K562 (cell line): ENCODE measurements around the gene NRF1. TPM values are rescaled to one million over a fixed set of nuclear protein-coding genes. Genes with fewer than 3 reads are reported as not detected.

ENCODE experiments used
- ATAC-seq: fragments of 200-7000 bp; cut with Tn5 transposase; 3 replicates; pipeline ENCODE4 v1.9.1; 2020; ENCODE audit warnings: moderate library complexity
- BruUV-seq: library from RNA; stranded (reverse); fragments of 400-500 nt; replicated peaks from 2 replicates; lab custom pipeline; 2021; lab: Mats Ljungman, UMichigan
- CTCF ChIA-PET: fragments of 300-600 bp; formaldehyde crosslinking; extraction: SDS; loops from one replicate; lab custom pipeline; 2021; ENCODE audit warnings: low intra/inter-chr PET ratio; lab: Yijun Ruan, JAX
- POLR2A ChIA-PET: fragments of 300-600, 350-650 bp; sonication (Branson Sonifier 250); formaldehyde crosslinking; extraction: SDS; loops from one replicate; lab custom pipeline; 2021; ENCODE audit warnings: antibody characterized with exemption, inconsistent platforms; lab: Yijun Ruan, JAX
- DNase-seq, 4 experiments: peaks; one replicate each; pipeline versions ENCODE4 v3.0.0 to v3.0.0-alpha.2; 2011 to 2018; ENCODE audit warnings: low spot score in 3 of 4, mixed read lengths in 3 of 4; ENCODE audit errors: extremely low read depth in 1 of 4
- FAIRE-seq: peaks from 2 replicates; lab custom pipeline; 2011; peaks lifted over from hg19 to GRCh38; lab: Jason Lieb, UNC
- H2AFZ ChIP-seq: 2 replicates; pipeline ENCODE4 v1.6.0; 2011; ENCODE audit warnings: low read depth, low read length, control low read depth, inconsistent platforms
- H3K27ac ChIP-seq: fragments of 200-600 bp; 3 replicates; pipeline ENCODE4 v1.8.0; 2011; ENCODE audit warnings: low read depth, mild to moderate bottlenecking, control low read depth, inconsistent platforms, low read length, moderate library complexity, mixed read lengths; ENCODE audit errors: extremely low read depth
- H3K27me3 ChIP-seq, 2 experiments: fragments of 300-600 bp in 1 of 2; 2 replicates in 1 of 2; 3 replicates in 1 of 2; pipeline versions ENCODE4 v1.6.0 to v1.8.0; 2011; ENCODE audit warnings: inconsistent platforms in 2 of 2, low read length in 2 of 2, mild to moderate bottlenecking in 1 of 2, mixed read lengths in 1 of 2, moderate library complexity in 1 of 2; ENCODE audit not compliant: control insufficient read depth in 2 of 2, insufficient read depth in 2 of 2
- H3K36me3 ChIP-seq: fragments of 300-600 bp; 3 replicates; pipeline ENCODE4 v1.8.0; 2011; ENCODE audit warnings: mild to moderate bottlenecking, low read length, inconsistent platforms; ENCODE audit not compliant: control insufficient read depth, insufficient read depth
- H3K4me1 ChIP-seq, 2 experiments: fragments of 200-600 bp in 1 of 2; replicated peaks in 1 of 2; 2 replicates in 1 of 2; 3 replicates in 1 of 2; pipeline versions ENCODE4 v1.5.1 to v1.8.0; 2011; ENCODE audit warnings: inconsistent platforms in 2 of 2, low read length in 2 of 2, mild to moderate bottlenecking in 1 of 2, mixed read lengths in 1 of 2, moderate library complexity in 1 of 2; ENCODE audit not compliant: control insufficient read depth in 2 of 2, insufficient read depth in 2 of 2
- H3K4me2 ChIP-seq: 2 replicates; pipeline ENCODE4 v1.6.1; 2011; ENCODE audit warnings: low read length, control low read depth, inconsistent platforms, mixed read lengths; ENCODE audit not compliant: insufficient read depth
- H3K4me3 ChIP-seq: fragments of 200-600 bp; sonication (generic), shearing (Covaris generic); 2 replicates; pipeline ENCODE4 v1.5.1; 2016; ENCODE audit warnings: control low read depth, inconsistent platforms
- H3K79me2 ChIP-seq: fragments of 200-600 bp; 3 replicates; pipeline ENCODE4 v1.8.0; 2011; ENCODE audit warnings: low read length, inconsistent platforms; ENCODE audit not compliant: control insufficient read depth, insufficient read depth
- H3K9ac ChIP-seq, 2 experiments: 2 replicates each; pipeline versions ENCODE4 v1.6.0 to v1.6.1; 2011; ENCODE audit warnings: low read depth in 2 of 2, low read length in 2 of 2, control low read depth in 1 of 2, inconsistent platforms in 1 of 2, mild to moderate bottlenecking in 1 of 2, mixed read lengths in 1 of 2; ENCODE audit not compliant: insufficient read depth in 1 of 2
- H3K9me1 ChIP-seq: one replicate; pipeline ENCODE4 v1.6.0; 2011; ENCODE audit warnings: inconsistent platforms, mild to moderate bottlenecking, low read length, moderate library complexity; ENCODE audit not compliant: control insufficient read depth, insufficient read depth
- H3K9me3 ChIP-seq: replicated peaks from 2 replicates; pipeline ENCODE4 v1.5.1; 2011; ENCODE audit warnings: low read depth, low read length, inconsistent platforms; ENCODE audit not compliant: control insufficient read depth, insufficient read depth
- H4K20me1 ChIP-seq: replicated peaks from 2 replicates; pipeline ENCODE4 v1.6.1; 2011; ENCODE audit warnings: low read length, inconsistent platforms, mixed read lengths; ENCODE audit not compliant: control insufficient read depth, insufficient read depth
- CEBPB ChIP-seq: fragments of 450-650 bp; IDR thresholded peaks from 2 replicates; pipeline ENCODE4 v1.6.1; 2016; ENCODE audit warnings: missing genetic modification characterization, missing compliant biosample characterization
- CEBPG ChIP-seq, 3 experiments: fragments of 200-800 bp in 1 of 3; sonication (Bioruptor generic) in 1 of 3; sonication (generic) in 1 of 3; formaldehyde crosslinking in 1 of 3; IDR thresholded peaks in 2 of 3; conservative IDR thresholded peaks in 1 of 3; 2 replicates each; pipeline versions ENCODE4 v1.6.1 to v1.8.0; 2016 to 2022; ENCODE audit warnings: missing compliant biosample characterization in 2 of 3, missing genetic modification characterization in 2 of 3, mild to moderate bottlenecking in 1 of 3, missing genetic modification reagents in 1 of 3
- DNMT1 ChIP-seq: fragments of 450-650 bp; IDR thresholded peaks from 2 replicates; pipeline ENCODE4 v1.6.1; 2016; ENCODE audit warnings: antibody characterized with exemption, mild to moderate bottlenecking
- GATA2 ChIP-seq: sonication (generic); formaldehyde crosslinking; IDR thresholded peaks from 2 replicates; pipeline ENCODE4 v1.4.0; 2020; ENCODE audit warnings: mild to moderate bottlenecking, missing genetic modification reagents
- RBM25 ChIP-seq: fragments of 200-400 bp; formaldehyde crosslinking; IDR thresholded peaks from 2 replicates; pipeline ENCODE4 v1.6.1; 2018; ENCODE audit warnings: low read length, low read depth, moderate library complexity; ENCODE audit not compliant: severe bottlenecking
- SMAD4 ChIP-seq: fragments of 250-450 bp; sonication (Bioruptor Pico); conservative IDR thresholded peaks from 2 replicates; pipeline ENCODE4 v1.8.0; 2021; ENCODE audit warnings: inconsistent platforms, mild to moderate bottlenecking, moderate library complexity
- SRSF3 ChIP-seq: fragments of 200-400 bp; formaldehyde crosslinking; IDR thresholded peaks from 2 replicates; pipeline ENCODE4 v1.6.1; 2016; ENCODE audit warnings: mild to moderate bottlenecking, low read length, moderate library complexity; ENCODE audit not compliant: insufficient read depth
- ZKSCAN1 ChIP-seq: fragments of 150-350 bp; IDR thresholded peaks from 2 replicates; pipeline ENCODE4 v1.6.1; 2016; ENCODE audit warnings: low read depth, low read length
- ZNF280A ChIP-seq: fragments of 450-650 bp; IDR thresholded peaks from 2 replicates; pipeline ENCODE4 v1.6.1; 2018; ENCODE audit warnings: mild to moderate bottlenecking, low read depth; ENCODE audit not compliant: partially characterized antibody
- ZSCAN32 ChIP-seq: fragments of 450-650 bp; formaldehyde crosslinking; IDR thresholded peaks from 2 replicates; pipeline ENCODE4 v1.4.0; 2020; ENCODE audit warnings: mild to moderate bottlenecking, moderate library complexity
- WGBS: fragments of 100-300 bp; shearing (Covaris generic); methylation state at CpG from one replicate; pipeline ENCODE4 v1.1.6; 2016; ENCODE audit warnings: low coverage, mixed read lengths; ENCODE audit not compliant: insufficient coverage; ENCODE audit errors: missing lambda C conversion rate; 5-methylcytosine and 5-hydroxymethylcytosine counted together
- in situ Hi-C: fragments of 300-500 bp; cut with MboI; formaldehyde crosslinking; loops from 4 replicates; pipeline ENCODE4 v1.15.0; 2018; ENCODE audit warnings: inconsistent platforms, mixed read lengths
- intact Hi-C: fragments of 100-400 bp; cut with micrococcal nuclease; formaldehyde crosslinking; loops from 2 replicates; pipeline ENCODE4 v1.14.2; 2022
- polyA plus RNA-seq, 8 experiments: library from polyadenylated mRNA; depleted of rRNA in 4 of 8; stranded (reverse) in 5 of 8; unstranded in 3 of 8; fragments of >200 nt; fragmentation: Nextera tagmentation in 2 of 8; fragmentation: Illumina TruSeq in 1 of 8; extraction: Ambion mirVana in 2 of 8; extraction: Trizol in 1 of 8; gene quantifications; 2 replicates each; pipeline versions ENCODE4 v1.2.1 to v1.2.3, GENCODE V29; 2011 to 2014; ENCODE audit warnings: inconsistent platforms in 1 of 8, missing spikeins in 1 of 8
- total RNA-seq, 7 experiments: library from RNA; depleted of rRNA in 6 of 7; stranded (reverse); fragments of >200 nt in 6 of 7; fragmentation: Illumina TruSeq in 2 of 7; extraction: Trizol in 2 of 7; gene quantifications; 2 replicates each; pipeline versions ENCODE4 v1.2.1 to v1.2.3, GENCODE V29; 2011 to 2021; ENCODE audit warnings: low replicate concordance in 1 of 7
- TF ChIP-seq, protein P1 (sequence below): fragments of 450-650 bp; formaldehyde crosslinking; IDR thresholded peaks from 2 replicates; pipeline ENCODE4 v1.4.0; 2022; ENCODE audit warnings: mild to moderate bottlenecking, moderate library complexity
- TF ChIP-seq, protein P2 (sequence below): fragments of 450-650 bp; IDR thresholded peaks from 2 replicates; pipeline ENCODE4 v1.6.1; 2016; ENCODE audit warnings: missing biosample characterization, missing genetic modification characterization

NRF1 gene
- total and polyA plus RNA-seq, 9 of the 15 experiments (the other 6 are each of a cell fraction or from before 2014, with no cell fraction given): 8.6 to 28.8 (median 20.3) TPM

DNA sequence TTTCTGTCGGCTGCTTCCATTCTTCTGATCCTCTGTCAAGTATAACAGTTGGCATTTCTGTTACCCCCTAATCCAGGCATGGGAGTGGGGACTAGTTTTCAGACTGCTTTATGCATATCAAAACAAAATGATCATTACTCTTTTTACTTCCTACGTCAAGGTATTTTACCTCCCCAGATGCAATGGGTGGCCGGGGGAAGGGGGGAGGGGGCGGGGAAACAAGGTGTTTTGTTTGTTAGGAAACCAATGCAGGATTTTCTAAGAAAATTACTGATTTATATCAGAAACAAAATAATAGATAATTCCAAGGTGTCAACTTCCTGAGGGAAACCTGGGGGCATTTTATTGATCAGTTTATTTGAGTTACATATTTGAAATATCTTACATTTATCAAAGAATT, 66.3 kb downstream of the NRF1 start:
- H4K20me1 ChIP-seq: no peaks in the 10 kb centered on the region
- DNase-seq (peak in 2 of 4 experiments; percentile 52 to 55), ATAC-seq (no peak), FAIRE-seq (no peak)
- peaks cover 19% of the 10 kb centered on the region for H3K36me3 ChIP-seq
- no peak overlapping the region for H3K4me3 ChIP-seq
- CTCF ChIA-PET: no interaction called here
- H3K9me3 ChIP-seq: peaks cover 11% of the 10 kb centered on the region
- H2AFZ ChIP-seq: no peak overlapping the region
- H3K27ac ChIP-seq: no peak overlapping the region
- WGBS: 78% methylated on average over 4 of the region's 4 CpGs
- H3K9ac ChIP-seq: no peak overlapping the region
- intact Hi-C loops: no loop called here
- H3K27me3 ChIP-seq: no peaks in the 10 kb centered on the region
- H3K4me2 ChIP-seq: no peak overlapping the region
- in situ Hi-C loops: no loop called here
- no TSS peak for BruUV-seq
- no peaks in the 10 kb centered on the region for H3K9me1 ChIP-seq
- no peaks in the 10 kb centered on the region for H3K79me2 ChIP-seq
- TF ChIP-seq ZKSCAN1 (no peak), ZNF280A (no peak), RBM25 (no peak), SRSF3 (no peak)
- H3K4me1 ChIP-seq: peaks cover 0 to 3% of the 10 kb centered on the region in 2 experiments; a peak in 1 of 5 replicates
- POLR2A ChIA-PET: no interaction called here

GRCh38 chr7:129678606-129679005, 67.1 kb downstream of the NRF1 start:
- ATAC-seq (no peak), FAIRE-seq (no peak), DNase-seq (no peak)
- Histone ChIP-seq H3K9me1 (no peaks in the 10 kb centered on the region), H4K20me1 (no peaks in the 10 kb centered on the region), H3K27ac (no peak overlapping the region), H3K9me3 (peaks cover 9% of the 10 kb centered on the region), H3K79me2 (no peaks in the 10 kb centered on the region), H3K36me3 (peaks cover 15% of the 10 kb centered on the region), H3K27me3 (no peaks in the 10 kb centered on the region), H3K4me1 (peaks cover 0 to 3% of the 10 kb centered on the region in 2 experiments; a peak in 1 of 5 replicates), H2AFZ (no peak overlapping the region), H3K4me2 (no peak overlapping the region), H3K9ac (no peak overlapping the region), H3K4me3 (no peak overlapping the region)
- intact Hi-C loops: no loop called here
- in situ Hi-C loops: no loop called here
- BruUV-seq: TSS peak; percentile 30
- ChIA-PET CTCF (no interaction called here), POLR2A (no interaction called here)
- TF ChIP-seq ZSCAN32: peak; percentile 84
- TF ChIP-seq GATA2 (CRISPR knock-in tag): no peak
- TF ChIP-seq, protein P1, sequence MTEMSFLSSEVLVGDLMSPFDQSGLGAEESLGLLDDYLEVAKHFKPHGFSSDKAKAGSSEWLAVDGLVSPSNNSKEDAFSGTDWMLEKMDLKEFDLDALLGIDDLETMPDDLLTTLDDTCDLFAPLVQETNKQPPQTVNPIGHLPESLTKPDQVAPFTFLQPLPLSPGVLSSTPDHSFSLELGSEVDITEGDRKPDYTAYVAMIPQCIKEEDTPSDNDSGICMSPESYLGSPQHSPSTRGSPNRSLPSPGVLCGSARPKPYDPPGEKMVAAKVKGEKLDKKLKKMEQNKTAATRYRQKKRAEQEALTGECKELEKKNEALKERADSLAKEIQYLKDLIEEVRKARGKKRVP (CRISPR knock-in tag): peak; percentile 73
- no peak for TF ChIP-seq DNMT1
- peak; percentile 69 for TF ChIP-seq CEBPB (tag)
- TF ChIP-seq CEBPG (CRISPR knock-in tag; IDR thresholded peaks at IDR 0.05): no peak
- TF ChIP-seq CEBPG (tag; conservative IDR thresholded peaks at IDR 0.05 in 1 of 2, IDR thresholded peaks at IDR 0.05 in 1 of 2): peak; percentile 93 to 94
- 0 out of 2 replicates have a peak, but pooled peaks have one; percentile 23 for TF ChIP-seq SMAD4 (CRISPR knock-in tag)
- TF ChIP-seq, protein P2, sequence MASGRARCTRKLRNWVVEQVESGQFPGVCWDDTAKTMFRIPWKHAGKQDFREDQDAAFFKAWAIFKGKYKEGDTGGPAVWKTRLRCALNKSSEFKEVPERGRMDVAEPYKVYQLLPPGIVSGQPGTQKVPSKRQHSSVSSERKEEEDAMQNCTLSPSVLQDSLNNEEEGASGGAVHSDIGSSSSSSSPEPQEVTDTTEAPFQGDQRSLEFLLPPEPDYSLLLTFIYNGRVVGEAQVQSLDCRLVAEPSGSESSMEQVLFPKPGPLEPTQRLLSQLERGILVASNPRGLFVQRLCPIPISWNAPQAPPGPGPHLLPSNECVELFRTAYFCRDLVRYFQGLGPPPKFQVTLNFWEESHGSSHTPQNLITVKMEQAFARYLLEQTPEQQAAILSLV (tag): 0 out of 2 replicates have a peak, but pooled peaks have one; percentile 54
